Keratinocyte (primary cell): Measurements from ENCODE around the gene KCNQ1OT1.

Experiments used
- CTCF ChIP-seq, 3 experiments: IDR thresholded peaks in 1 of 3; conservative IDR thresholded peaks in 1 of 3; optimal IDR thresholded peaks in 1 of 3; 2 replicates in 2 of 3; 3 replicates in 1 of 3; pipeline versions ENCODE3 to v1.5.1; 2011; ENCODE audit warnings: low read length in 3 of 3, mild to moderate bottlenecking in 3 of 3, moderate library complexity in 2 of 3, control low read depth in 1 of 3, inconsistent platforms in 1 of 3; ENCODE audit not compliant: insufficient read depth in 2 of 3; ENCODE audit errors: extremely low read depth in 1 of 3
- EZH2 ChIP-seq: IDR thresholded peaks from one replicate; pipeline ENCODE4 v1.6.1; 2012; ENCODE audit warnings: inconsistent platforms, mild to moderate bottlenecking, low read length, moderate library complexity

- TF ChIP-seq CTCF (optimal IDR thresholded peaks at IDR 0.05 in 1 of 3, IDR thresholded peaks at IDR 0.05 in 1 of 3, conservative IDR thresholded peaks at IDR 0.05 in 1 of 3; ENCODE audit: extremely low read depth in 1 of 3, insufficient read depth in 2 of 3, low read length in 3 of 3), result no peak
- TF ChIP-seq EZH2, result no peak
Observed at GRCh38 chr11:2673250-2673610, 26.6 kb downstream of the KCNQ1OT1 start.
